Common myeloid progenitor, CD34-positive (primary cell): ENCODE measurements around the gene ZNF266. TPM values are rescaled to one million over a fixed set of nuclear protein-coding genes. Genes with fewer than 3 reads are reported as not detected.
A peak's percentile ranks its signal among the peaks of the same experiment; 100 is the strongest.

Experiments used
- CTCF ChIA-PET: fragments of 350-600 bp; sonication (Branson Sonifier 250); formaldehyde crosslinking; loops from one replicate; lab custom pipeline; 2021; ENCODE audit warnings: antibody characterized with exemption; lab: Charles Lee
- POLR2A ChIA-PET: fragments of 350-600 bp; sonication (Branson Sonifier 250); formaldehyde crosslinking; loops from one replicate; lab custom pipeline; 2021; ENCODE audit warnings: antibody characterized with exemption; lab: Charles Lee
- DNase-seq, 3 donors: peaks; one replicate each; pipeline versions ENCODE4 v3.0.0 to v3.0.0-alpha.2; 2013
- H3K27ac ChIP-seq, 2 experiments: 1 replicate in 1 of 2; 2 replicates in 1 of 2; pipeline ENCODE4 v1.7.0; 2013; ENCODE audit warnings: inconsistent platforms in 2 of 2, low read length in 2 of 2, mild to moderate bottlenecking in 2 of 2, low read depth in 1 of 2, moderate library complexity in 1 of 2; ENCODE audit not compliant: severe bottlenecking in 2 of 2, insufficient read depth in 1 of 2, poor library complexity in 1 of 2
- H3K27me3 ChIP-seq, 5 experiments: replicated peaks in 2 of 5; 1 replicate in 3 of 5; 2 replicates in 2 of 5; pipeline versions ENCODE4 v1.6.1 to v1.7.0; 2013; ENCODE audit warnings: low read length in 4 of 5, mild to moderate bottlenecking in 2 of 5, moderate library complexity in 2 of 5, inconsistent platforms in 1 of 5; ENCODE audit not compliant: insufficient read depth in 5 of 5, control insufficient read depth in 4 of 5
- H3K36me3 ChIP-seq, 4 experiments: 1 replicate in 2 of 4; 2 replicates in 2 of 4; pipeline versions ENCODE4 v1.6.1 to v1.7.0; 2013; ENCODE audit warnings: low read length in 3 of 4, control low read depth in 1 of 4, mild to moderate bottlenecking in 1 of 4; ENCODE audit not compliant: control insufficient read depth in 4 of 4, insufficient read depth in 4 of 4
- H3K4me1 ChIP-seq, 4 experiments: 1 replicate in 3 of 4; 2 replicates in 1 of 4; pipeline versions ENCODE4 v1.6.1 to v1.7.1; 2013; ENCODE audit warnings: low read length in 3 of 4, mild to moderate bottlenecking in 3 of 4, control low read depth in 1 of 4, inconsistent platforms in 1 of 4, moderate library complexity in 1 of 4; ENCODE audit not compliant: control insufficient read depth in 4 of 4, insufficient read depth in 4 of 4; ENCODE audit errors: control extremely low read depth in 1 of 4
- H3K4me3 ChIP-seq, 7 experiments: 1 replicate in 4 of 7; 2 replicates in 3 of 7; pipeline versions ENCODE4 v1.5.1 to v1.7.0; 2013; ENCODE audit warnings: mild to moderate bottlenecking in 7 of 7, low read length in 6 of 7, moderate library complexity in 6 of 7, inconsistent platforms in 2 of 7, low read depth in 2 of 7, control low read depth in 1 of 7; ENCODE audit not compliant: insufficient read depth in 4 of 7, control insufficient read depth in 1 of 7; ENCODE audit errors: extremely low read depth in 1 of 7
- H3K9me3 ChIP-seq, 5 experiments: 1 replicate in 4 of 5; 2 replicates in 1 of 5; pipeline versions ENCODE4 v1.6.1 to v1.7.1; 2013; ENCODE audit warnings: low read length in 4 of 5, mild to moderate bottlenecking in 2 of 5, inconsistent platforms in 1 of 5, low read depth in 1 of 5, moderate library complexity in 1 of 5; ENCODE audit not compliant: control insufficient read depth in 4 of 5, insufficient read depth in 2 of 5; ENCODE audit errors: control extremely low read depth in 1 of 5
- WGBS: methylation state at CpG from one replicate; pipeline ENCODE4 v1.1.5; 2013; ENCODE audit not compliant: insufficient coverage; 5-methylcytosine and 5-hydroxymethylcytosine counted together
- polyA plus RNA-seq: library from polyadenylated mRNA; unstranded; fragments of 120-200 nt; gene quantifications from one replicate; pipeline ENCODE4 v1.2.1, GENCODE V29; 2013

Gene ZNF266
- 68.5 TPM for polyA plus RNA-seq

- CTCF ChIA-PET = interaction anchor here (0.8 kb wide), 2 partner anchors 10 to 16 kb away, joined by 3 to 4 read pairs; no protein-coding TSS in a partner anchor
- Histone ChIP-seq H3K4me3 (peak within 1 kb of the TSS; percentile 76 to 100 (median 89)), H3K27me3 (no peaks in the 10 kb centered on the region), H3K9me3 (peaks cover 2 to 40% (median 16%) of the 10 kb centered on the region in 5 experiments), H3K36me3 (peaks cover 10 to 35% (median 22%) of the 10 kb centered on the region in 4 experiments), H3K27ac (peak within 1 kb of the TSS; percentile 94 to 97), H3K4me1 (peaks cover 3 to 16% (median 7%) of the 10 kb centered on the region in 4 experiments)
- DNase-seq = peak; percentile 97 to 99 (median 99)
- WGBS = 19% methylated on average over 37 of the region's 56 CpGs
- POLR2A ChIA-PET = interaction anchor here (1.0 to 1.6 kb wide), 2 partner anchors 30 to 111 kb away, joined by 4 to 5 read pairs; partner anchors contain the start of gene ZNF559
Observed at GRCh38 chr19:9435279-9436268, at the start of gene ZNF266. Gene ZNF266 (minus strand): TSS chr19:9435573. CDS start chr19:9420089, 15,484 bp downstream.

GRCh38 chr19:9485140-9485539, 49.8 kb upstream of the ZNF266 start:
- Histone ChIP-seq H3K27me3 (no peaks in the 10 kb centered on the region), H3K27ac (no peak overlapping the region), H3K9me3 (peaks cover 6 to 38% (median 28%) of the 10 kb centered on the region in 5 experiments), H3K36me3 (no peaks in the 10 kb centered on the region), H3K4me3 (no peak overlapping the region), H3K4me1 (no peaks in the 10 kb centered on the region)
- POLR2A ChIA-PET = no interaction called here
- WGBS = 100% methylated on average over 1 of the region's 2 CpGs
- CTCF ChIA-PET = no interaction called here
- DNase-seq = no peak

- CTCF ChIA-PET = no interaction called here
- no peak overlapping the region for H3K27ac ChIP-seq
- DNase-seq = no peak
Observed at GRCh38 chr19:9474975-9475374, 39.6 kb upstream of the ZNF266 start.

GRCh38 chr19:9467161-9467560, 31.8 kb upstream of the ZNF266 start:
- Histone ChIP-seq H3K27ac (no peak overlapping the region), H3K9me3 (peaks cover 13 to 71% (median 31%) of the 10 kb centered on the region in 5 experiments), H3K27me3 (no peaks in the 10 kb centered on the region), H3K4me1 (no peaks in the 10 kb centered on the region), H3K4me3 (no peak overlapping the region), H3K36me3 (no peaks in the 10 kb centered on the region)
- CTCF ChIA-PET = no interaction called here
- 100% methylated on average over 3 of the region's 7 CpGs for WGBS
- POLR2A ChIA-PET = no interaction called here
- no peak for DNase-seq

More at GRCh38 chr19:9474975-9475374, 39.6 kb upstream of the ZNF266 start:
- POLR2A ChIA-PET = interaction anchor here (0.6 kb wide), 1 partner anchor 38 kb away, joined by 3 read pairs; no protein-coding TSS in a partner anchor
- H3K4me1 ChIP-seq = no peaks in the 10 kb centered on the region
- H3K9me3 ChIP-seq = peaks cover 6 to 28% (median 11%) of the 10 kb centered on the region in 5 experiments
- no peaks in the 10 kb centered on the region for H3K36me3 ChIP-seq
- no peaks in the 10 kb centered on the region for H3K27me3 ChIP-seq
- H3K4me3 ChIP-seq = no peak overlapping the region

- Histone ChIP-seq H3K27me3 (no peaks in the 10 kb centered on the region), H3K9me3 (peaks cover 5 to 67% (median 29%) of the 10 kb centered on the region in 5 experiments), H3K4me1 (no peaks in the 10 kb centered on the region), H3K4me3 (no peak overlapping the region), H3K27ac (no peak overlapping the region), H3K36me3 (no peaks in the 10 kb centered on the region)
- ChIA-PET CTCF (no interaction called here), POLR2A (no interaction called here)
- 91% methylated on average over 4 of the region's 4 CpGs for WGBS
- no peak for DNase-seq
Observed at GRCh38 chr19:9461938-9462337, 26.6 kb upstream of the ZNF266 start.

GRCh38 chr19:9456018-9456689, 20.8 kb upstream of the ZNF266 start:
- WGBS = 76% methylated on average over 5 of the region's 13 CpGs
- CTCF ChIA-PET = no interaction called here
- Histone ChIP-seq H3K36me3 (no peaks in the 10 kb centered on the region), H3K4me3 (no peak overlapping the region), H3K27me3 (no peaks in the 10 kb centered on the region), H3K27ac (no peak overlapping the region), H3K9me3 (peaks cover 3 to 61% (median 34%) of the 10 kb centered on the region in 5 experiments), H3K4me1 (no peaks in the 10 kb centered on the region)
- POLR2A ChIA-PET = no interaction called here
- DNase-seq = no peak
